Activated CD8-positive, alpha-beta memory T cell treated with anti-CD3 and anti-CD28 coated beads for 36 hours (primary cell): ENCODE measurements around the gene ADAM15. TPM values are rescaled to one million over a fixed set of nuclear protein-coding genes. Genes with fewer than 3 reads are reported as not detected.

Experiments used
- CTCF ChIA-PET: fragments of 350-600 bp; sonication (Branson Sonifier 250); formaldehyde crosslinking; loops from one replicate; lab custom pipeline; 2021; ENCODE audit warnings: antibody characterized with exemption; lab: Charles Lee
- POLR2A ChIA-PET: fragments of 350-600 bp; sonication (Branson Sonifier 250); formaldehyde crosslinking; loops from one replicate; lab custom pipeline; 2021; ENCODE audit warnings: antibody characterized with exemption; lab: Charles Lee
- total RNA-seq, 2 experiments: library from RNA; stranded (reverse); gene quantifications; one replicate each; pipeline ENCODE4 v1.2.3, GENCODE V29; 2021

ADAM15 gene, protein sequence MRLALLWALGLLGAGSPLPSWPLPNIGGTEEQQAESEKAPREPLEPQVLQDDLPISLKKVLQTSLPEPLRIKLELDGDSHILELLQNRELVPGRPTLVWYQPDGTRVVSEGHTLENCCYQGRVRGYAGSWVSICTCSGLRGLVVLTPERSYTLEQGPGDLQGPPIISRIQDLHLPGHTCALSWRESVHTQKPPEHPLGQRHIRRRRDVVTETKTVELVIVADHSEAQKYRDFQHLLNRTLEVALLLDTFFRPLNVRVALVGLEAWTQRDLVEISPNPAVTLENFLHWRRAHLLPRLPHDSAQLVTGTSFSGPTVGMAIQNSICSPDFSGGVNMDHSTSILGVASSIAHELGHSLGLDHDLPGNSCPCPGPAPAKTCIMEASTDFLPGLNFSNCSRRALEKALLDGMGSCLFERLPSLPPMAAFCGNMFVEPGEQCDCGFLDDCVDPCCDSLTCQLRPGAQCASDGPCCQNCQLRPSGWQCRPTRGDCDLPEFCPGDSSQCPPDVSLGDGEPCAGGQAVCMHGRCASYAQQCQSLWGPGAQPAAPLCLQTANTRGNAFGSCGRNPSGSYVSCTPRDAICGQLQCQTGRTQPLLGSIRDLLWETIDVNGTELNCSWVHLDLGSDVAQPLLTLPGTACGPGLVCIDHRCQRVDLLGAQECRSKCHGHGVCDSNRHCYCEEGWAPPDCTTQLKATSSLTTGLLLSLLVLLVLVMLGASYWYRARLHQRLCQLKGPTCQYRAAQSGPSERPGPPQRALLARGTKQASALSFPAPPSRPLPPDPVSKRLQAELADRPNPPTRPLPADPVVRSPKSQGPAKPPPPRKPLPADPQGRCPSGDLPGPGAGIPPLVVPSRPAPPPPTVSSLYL
- total RNA-seq = 10 to 100 TPM; 38.5 to 44.6 TPM

DNA sequence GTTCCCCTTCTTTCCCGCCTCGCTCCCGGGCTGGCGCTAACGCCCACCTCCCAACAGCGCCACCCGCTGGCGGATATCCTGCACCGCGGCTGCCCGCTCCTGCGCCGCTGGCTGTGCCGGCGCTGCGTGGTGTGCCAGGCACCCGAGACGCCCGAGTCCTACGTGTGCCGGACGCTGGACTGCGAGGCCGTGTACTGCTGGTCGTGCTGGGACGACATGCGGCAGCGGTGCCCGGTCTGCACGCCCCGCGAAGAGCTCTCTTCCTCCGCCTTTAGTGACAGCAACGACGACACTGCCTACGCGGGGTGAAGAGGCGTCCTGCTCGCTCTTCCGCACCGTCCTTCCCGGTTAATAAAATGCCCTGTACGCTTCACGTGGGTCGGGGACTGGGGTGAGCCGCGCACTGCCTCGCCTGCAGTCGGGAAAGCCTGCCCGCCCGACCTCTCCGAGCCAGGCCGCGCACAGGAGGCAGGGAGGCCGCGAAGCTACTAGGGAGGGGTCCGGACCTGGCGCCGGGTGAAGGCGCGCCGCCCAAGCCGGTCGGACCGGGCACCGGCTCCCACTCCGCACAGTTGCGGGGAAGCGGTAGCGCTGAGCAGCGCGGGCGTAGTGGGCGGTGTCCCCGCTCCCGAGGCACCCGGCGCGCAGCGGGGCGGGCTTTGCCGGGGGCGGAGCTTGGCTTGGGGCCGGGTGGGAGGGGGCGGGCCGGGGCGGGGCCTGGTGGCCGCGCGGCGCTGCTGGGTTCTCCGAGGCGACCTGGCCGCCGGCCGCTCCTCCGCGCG is at the start of gene ADAM15:
ADAM15 (plus strand) TSS at position 757 of the 782 bp plus-strand sequence. CDS start 71 bp downstream, outside the sequence.
- ChIA-PET CTCF (interaction anchor here (0.6 to 4.8 kb wide), 20 partner anchors 9 to 398 kb away, joined by 3 to 30 read pairs (median 6); partner anchors contain the start of genes EFNA3, EFNA4, FLAD1 and KRTCAP2), POLR2A (interaction anchor here (0.6 to 1.0 kb wide), 5 partner anchors 13 to 86 kb away, joined by 3 to 5 read pairs (median 4); partner anchors contain the start of genes EFNA4 and SLC50A1)

DNA sequence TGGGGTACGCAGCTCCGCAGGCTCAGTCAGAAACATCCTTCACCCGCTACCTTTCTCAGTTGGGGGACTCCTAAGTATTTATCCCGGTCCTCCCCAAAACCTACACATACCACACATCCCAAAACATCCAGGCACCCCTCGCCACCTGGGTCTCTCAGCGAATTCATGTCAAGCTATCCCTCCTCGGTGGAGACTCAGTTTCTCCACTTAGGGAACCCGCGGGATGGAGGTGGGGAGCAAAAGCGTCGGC is 49.8 kb upstream of the ADAM15 start:
- POLR2A ChIA-PET = interaction anchor here (0.6 to 0.7 kb wide), 2 partner anchors 47 to 65 kb away, joined by 3 to 4 read pairs; partner anchors contain the start of gene PMVK
- CTCF ChIA-PET = interaction anchor here (0.7 to 10.0 kb wide), 7 partner anchors 9 to 84 kb away, joined by 3 to 115 read pairs (median 3); partner anchors contain the start of genes PMVK and PYGO2

DNA sequence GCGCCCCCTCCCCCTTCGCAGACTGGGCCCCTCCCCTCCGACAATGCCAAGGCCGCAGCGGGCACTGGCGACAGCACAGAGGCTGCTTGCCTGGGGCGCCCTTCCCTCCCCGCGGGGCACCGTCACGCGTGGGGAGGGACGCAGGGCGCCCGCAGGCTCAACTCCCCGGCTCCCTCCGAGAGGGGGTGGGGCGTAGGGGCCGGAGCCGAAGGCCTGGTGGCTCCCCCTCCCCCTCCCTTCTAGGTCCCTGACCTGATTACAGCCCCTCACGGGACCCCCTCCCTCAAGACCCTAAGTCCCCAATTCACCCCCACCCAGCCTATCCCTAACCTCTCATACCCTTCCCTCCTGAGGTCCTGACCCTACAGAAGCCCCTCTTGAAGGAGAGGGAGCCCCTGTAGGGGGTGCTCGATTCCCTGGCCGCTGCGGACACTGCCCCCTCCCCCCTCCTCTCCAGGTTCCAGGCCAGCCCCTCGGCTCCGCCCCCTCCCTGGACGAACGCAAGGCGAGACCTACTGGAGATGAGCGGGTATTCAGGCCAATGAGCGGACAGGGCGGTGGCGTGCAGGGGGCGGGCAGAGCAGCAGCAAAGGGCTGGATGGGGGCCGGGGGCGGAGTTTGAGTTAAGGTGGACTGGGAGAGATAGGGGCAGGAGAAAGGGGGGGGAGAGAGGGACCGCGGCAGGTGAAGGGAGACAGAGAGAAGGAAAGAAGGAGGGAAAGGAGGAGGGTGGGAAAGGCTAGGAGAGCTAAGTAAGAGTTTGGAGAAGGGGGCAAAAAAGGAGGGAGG is 49.2 kb upstream of the ADAM15 start:
- ChIA-PET POLR2A (interaction anchor here (0.6 to 0.7 kb wide), 2 partner anchors 47 to 66 kb away, joined by 3 to 4 read pairs; partner anchors contain the start of gene PMVK), CTCF (interaction anchor here (0.7 to 10.0 kb wide), 7 partner anchors 9 to 83 kb away, joined by 3 to 115 read pairs (median 3); partner anchors contain the start of genes PMVK and PYGO2)

DNA sequence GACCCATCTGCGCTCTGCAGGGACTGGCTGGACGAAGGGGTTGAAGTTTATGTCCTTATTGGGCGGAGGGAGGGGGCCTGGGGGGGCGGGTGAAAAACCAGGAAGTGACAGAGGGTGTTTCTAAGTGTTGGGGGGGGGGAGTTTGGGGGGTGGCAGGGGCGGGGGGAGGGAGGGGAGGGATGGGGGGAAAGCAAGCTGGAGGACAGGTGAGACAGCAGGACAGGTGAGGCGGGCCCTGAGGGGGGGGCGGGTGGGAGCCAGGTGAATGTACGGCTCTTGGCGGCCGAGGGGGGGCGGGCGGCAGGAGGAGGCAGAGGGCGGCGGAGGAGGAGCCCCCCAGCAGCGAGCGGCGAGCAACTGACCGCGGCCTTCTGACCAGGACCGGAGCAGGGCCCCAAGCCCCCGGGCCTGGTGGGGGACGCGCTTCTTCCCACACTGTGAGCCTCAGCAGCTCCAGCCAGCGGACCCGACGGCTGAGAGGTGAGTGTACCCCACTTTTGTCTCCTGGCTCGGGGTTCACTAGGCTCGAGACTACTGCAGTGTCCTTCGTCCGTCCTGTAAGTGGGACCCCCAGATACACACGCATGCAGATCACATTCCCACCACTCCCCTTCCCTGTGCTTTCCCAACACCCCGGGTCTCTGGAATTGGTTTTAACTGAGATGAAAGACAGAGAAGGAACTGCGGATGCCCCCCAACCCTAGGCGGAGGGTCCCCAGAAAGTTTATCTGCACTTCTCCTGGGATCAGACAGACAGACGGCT is 48.5 kb upstream of the ADAM15 start, which contains the start of gene ZBTB7B:
ZBTB7B (plus strand) TSS at position 339 of the 763 bp plus-strand sequence. CDS start 11,859 bp downstream, outside the sequence.
- ChIA-PET POLR2A (no interaction called here), CTCF (interaction anchor here (1.2 to 10.0 kb wide), 3 partner anchors 12 to 48 kb away, joined by 4 to 115 read pairs (median 6); partner anchors contain the start of genes ADAM15 and PBXIP1)

DNA sequence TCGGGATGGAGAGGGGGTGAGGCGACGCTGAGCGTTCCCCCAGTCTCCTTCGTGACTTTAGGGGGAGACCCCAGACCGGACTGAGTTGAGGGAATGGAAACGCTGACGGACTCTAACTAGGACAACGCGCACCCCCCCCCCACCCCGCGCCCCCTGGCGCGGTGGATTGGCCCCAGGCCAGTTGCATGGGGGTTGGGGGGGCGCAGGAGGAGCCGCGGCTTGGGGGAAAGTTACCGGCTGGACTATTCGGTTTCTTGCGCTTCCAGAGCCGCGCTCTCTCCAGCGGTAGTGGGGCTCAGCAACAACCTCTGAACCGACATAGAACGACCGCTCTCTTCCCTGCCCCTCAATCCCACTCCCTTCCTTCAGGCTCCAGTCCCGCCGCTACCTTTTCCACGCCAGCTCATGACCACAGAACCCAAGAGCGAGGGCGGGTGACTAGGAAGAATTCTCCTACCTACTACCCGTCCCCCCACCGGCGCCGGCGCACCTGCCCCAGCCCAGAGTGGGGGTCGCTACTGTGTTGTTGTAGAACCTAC is 47.8 kb upstream of the ADAM15 start:
- CTCF ChIA-PET = interaction anchor here (1.2 to 10.0 kb wide), 4 partner anchors 12 to 247 kb away, joined by 3 to 115 read pairs (median 5); partner anchors contain the start of genes ADAM15 and PBXIP1

DNA sequence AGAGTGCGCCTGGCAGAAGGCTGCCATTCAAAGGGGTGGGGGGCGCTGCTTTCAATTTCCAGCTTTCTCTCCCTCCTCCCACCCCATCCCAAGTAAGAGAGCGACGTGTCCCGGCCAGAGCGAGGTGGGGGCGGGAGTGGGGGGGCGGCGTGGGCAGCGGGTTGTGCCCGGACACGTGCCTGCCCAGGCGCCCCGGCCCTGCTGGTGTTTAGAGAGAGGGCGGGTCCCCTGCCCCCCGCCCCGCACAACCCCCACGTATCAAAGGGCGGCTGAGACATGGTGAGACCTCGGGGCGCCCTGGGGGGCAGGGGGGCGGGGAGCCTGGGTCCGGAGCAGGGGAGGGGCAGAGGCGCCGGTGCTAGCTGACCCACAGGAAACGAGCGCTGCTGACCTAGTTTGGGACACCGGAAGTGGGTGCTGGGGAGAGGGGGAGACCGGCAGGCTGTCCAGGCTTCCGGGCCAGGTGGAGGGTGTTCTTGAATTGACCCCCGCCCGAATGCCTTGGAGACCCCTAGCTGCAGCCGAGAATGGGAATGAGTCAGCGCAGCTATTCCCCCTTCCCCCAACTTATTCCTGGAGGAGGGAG is 47.3 kb upstream of the ADAM15 start:
- CTCF ChIA-PET = interaction anchor here (0.6 to 10.0 kb wide), 5 partner anchors 11 to 558 kb away, joined by 3 to 115 read pairs (median 4); partner anchors contain the start of genes ADAM15 and PBXIP1
- POLR2A ChIA-PET = interaction anchor here (0.6 to 0.8 kb wide), 3 partner anchors 9 to 60 kb away, joined by 3 to 5 read pairs (median 3); partner anchors contain the start of gene ADAM15

More for the DNA sequence above, 47.8 kb upstream of the ADAM15 start:
- POLR2A ChIA-PET = interaction anchor here (0.6 to 0.8 kb wide), 3 partner anchors 9 to 59 kb away, joined by 3 to 5 read pairs (median 3); partner anchors contain the start of gene ADAM15

DNA sequence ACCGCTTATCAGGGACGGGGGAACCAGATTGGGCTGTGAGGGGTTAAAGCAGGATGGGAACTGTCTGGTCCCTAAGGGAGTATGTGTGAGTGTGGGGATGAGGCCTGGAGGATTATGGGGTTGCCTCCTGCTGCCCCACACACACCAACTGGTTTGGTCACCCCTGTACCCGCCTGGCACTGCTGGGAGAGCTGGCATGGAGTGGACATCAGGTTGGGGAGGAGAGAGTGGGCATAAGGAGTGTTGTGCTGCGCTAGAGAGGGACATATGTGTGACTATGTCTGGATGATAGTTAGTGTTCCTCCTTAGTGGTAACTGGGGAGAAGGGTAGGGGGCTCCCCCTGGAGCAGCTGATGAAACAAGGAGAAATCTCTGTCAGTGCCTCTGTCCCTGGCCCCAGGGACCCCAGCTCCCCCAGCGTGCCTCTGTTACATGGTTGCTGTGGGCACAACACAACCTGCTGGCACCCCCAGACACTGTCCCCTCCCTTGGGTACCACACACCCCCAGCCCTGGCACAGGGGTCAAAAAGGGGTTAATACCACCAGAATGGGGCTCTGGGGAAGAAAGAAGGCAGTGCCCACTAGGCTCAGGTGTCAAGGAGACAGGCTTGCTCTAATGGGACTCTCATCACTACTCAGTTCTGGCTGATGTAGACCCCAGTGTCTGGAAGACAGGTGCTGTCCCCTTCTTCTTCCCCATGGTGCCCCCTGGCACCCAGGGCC is 46.6 kb upstream of the ADAM15 start:
- POLR2A ChIA-PET = no interaction called here
- CTCF ChIA-PET = interaction anchor here (1.2 to 10.0 kb wide), 4 partner anchors 11 to 246 kb away, joined by 3 to 115 read pairs (median 5); partner anchors contain the start of genes ADAM15 and PBXIP1

DNA sequence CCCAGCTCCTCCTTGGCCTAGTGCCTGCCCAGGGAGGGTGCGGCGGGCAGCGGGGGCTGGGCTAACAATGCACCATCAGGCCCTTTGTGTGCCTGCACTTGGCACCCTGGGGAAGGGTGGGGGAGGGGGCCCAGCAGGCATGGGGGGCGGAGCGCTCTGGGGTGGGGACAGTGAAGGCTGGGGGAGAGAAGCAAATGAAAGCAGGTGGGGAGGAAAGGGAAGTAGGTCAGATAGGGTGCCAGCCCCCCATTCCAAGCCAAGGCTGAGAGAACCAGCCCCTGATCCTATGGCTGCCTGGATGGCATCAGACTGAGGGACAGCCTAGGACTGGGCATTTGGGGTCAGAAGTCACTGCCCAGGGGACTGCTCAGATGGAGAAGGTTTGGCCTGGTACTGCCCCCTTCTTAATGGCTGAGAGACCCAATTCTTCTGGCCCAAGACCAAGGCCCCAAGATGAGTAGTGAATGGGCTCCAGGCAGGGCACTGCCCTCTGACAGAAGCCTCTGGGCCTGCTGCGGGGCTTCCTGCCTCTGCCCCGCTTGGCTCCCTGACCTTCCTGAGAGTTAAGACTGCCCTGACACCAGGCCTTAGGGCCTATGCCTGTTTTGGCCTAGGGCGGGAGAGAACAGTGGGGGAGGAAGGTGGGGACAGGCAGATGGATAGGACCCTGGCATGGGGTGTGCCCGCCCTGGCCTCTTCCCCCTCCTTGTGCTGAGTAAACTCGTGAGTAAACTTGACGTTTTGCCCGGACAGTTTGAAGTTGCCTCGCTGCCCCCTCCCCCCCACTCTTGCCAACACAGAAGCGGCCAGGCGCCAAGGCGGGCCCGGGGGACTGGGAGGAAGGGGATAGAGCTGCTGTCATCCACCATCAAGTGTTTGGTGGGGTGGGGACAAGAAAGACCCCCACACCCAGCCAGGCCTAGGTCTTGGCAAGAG is 45.8 kb upstream of the ADAM15 start:
- CTCF ChIA-PET = interaction anchor here (1.8 to 10.0 kb wide), 2 partner anchors 10 to 11 kb away, joined by 11 to 115 read pairs; no protein-coding TSS in a partner anchor
- POLR2A ChIA-PET = no interaction called here

DNA sequence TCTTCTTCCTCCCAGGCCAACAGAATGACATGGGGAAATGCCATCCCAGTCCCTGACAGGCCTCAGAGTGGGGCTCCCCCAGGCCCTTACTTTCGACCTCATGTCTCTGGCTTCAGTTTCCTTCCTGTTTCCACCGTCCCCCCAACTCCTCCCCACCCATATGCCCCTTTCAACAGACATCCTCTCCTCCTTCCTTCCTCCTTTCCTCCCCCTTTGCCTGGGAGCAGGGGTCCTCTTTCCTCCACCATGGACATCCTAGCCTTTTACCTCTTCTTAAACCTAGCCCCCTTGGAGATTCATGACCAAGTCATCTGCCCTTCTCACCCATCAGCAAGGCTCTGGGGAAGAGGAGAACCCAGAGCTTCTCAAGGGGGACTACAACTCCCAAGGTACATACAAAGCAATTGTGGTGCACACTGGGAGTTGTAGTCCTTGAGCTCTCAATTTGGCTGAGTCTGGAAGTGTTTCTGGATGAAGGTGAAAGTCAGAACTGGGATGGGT is 44.5 kb upstream of the ADAM15 start:
- ChIA-PET CTCF (interaction anchor here (1.8 kb wide), 1 partner anchor 10 kb away, joined by 11 read pairs; no protein-coding TSS in a partner anchor), POLR2A (interaction anchor here (0.7 to 1.1 kb wide), 2 partner anchors 10 to 70 kb away, joined by 3 to 8 read pairs; partner anchors contain the start of gene PMVK)

DNA sequence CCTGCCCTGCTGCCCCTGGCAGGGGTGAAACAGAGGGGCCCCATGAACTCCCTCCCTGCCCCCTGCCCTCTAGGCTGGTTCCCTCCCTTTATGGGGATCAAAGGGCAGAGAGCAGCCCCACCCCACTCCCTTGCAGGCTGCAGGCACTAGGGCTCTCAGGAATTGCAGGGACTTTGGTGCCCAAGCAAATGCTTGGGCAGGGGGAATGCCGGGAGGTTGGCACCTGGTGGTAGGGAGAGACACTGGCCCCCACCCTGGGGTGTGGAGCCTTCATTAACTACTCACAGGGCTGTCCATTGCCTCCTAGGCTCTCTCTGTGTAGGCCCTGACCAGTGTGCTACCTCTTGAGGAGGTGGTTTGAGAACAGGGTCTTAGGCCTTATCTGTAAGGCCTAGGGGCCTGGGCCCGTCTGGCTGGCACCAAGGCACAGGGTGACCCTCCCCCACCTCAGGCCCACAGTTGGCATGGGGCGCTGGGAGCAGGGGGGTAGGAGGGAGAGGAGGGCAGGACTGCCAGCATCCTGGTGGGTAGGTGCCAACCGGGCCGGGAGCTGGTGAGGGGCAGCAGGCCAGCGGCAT is 43.8 kb upstream of the ADAM15 start:
- ChIA-PET POLR2A (interaction anchor here (0.7 to 1.1 kb wide), 2 partner anchors 10 to 71 kb away, joined by 3 to 8 read pairs; partner anchors contain the start of gene PMVK), CTCF (interaction anchor here (1.8 to 1.9 kb wide), 3 partner anchors 8 to 10 kb away, joined by 8 to 12 read pairs (median 11); no protein-coding TSS in a partner anchor)

DNA sequence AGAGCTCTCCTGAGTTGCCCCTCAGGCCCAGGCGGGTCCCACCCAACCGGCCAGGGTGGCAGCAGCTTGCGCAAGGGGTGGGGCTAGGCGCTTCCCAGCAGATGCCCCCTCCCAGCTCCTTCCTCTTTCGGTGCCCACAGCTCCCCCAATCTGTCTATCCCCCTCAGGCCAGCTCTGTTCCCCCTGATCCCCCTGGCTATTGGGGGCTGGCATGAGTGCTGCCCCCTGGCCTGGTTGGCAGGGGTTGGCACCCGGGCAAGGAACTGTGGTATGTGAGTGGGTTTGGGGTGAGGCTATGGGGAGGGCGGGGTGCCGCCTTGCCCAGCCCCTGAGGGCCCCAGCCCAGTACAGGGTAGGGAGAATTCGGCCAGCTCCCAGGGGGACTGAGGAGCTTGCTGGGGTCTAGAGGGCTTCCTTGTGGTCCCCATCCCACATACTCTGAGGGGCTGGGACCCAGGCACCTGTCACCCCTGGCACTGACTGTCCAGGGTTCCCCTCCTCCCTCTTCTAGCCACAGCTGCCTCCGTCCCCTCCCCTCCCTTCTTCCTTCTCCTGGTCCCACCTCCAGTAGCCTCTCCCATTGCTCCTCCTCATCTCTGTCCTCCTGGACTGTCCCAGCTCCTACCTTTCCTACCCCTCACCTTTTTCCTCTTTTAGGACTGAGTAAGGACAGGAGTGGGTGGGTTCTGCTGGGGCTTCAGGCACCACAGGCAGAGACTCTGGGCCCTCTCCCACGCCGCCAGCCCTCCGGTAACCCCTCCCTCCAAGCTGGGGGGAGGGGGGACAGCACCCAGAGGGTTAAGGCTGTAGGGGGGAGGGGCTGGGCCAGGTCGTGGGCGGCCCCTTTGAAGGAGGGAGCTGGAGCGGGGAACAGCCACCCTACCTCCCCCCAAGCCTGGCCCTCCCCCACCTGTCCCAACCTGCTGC is 42.8 kb upstream of the ADAM15 start:
- ChIA-PET CTCF (interaction anchor here (1.8 to 1.9 kb wide), 2 partner anchors 9 kb away, joined by 8 to 12 read pairs; no protein-coding TSS in a partner anchor), POLR2A (interaction anchor here (0.5 kb wide), 1 partner anchor 57 kb away, joined by 6 read pairs; no protein-coding TSS in a partner anchor)

DNA sequence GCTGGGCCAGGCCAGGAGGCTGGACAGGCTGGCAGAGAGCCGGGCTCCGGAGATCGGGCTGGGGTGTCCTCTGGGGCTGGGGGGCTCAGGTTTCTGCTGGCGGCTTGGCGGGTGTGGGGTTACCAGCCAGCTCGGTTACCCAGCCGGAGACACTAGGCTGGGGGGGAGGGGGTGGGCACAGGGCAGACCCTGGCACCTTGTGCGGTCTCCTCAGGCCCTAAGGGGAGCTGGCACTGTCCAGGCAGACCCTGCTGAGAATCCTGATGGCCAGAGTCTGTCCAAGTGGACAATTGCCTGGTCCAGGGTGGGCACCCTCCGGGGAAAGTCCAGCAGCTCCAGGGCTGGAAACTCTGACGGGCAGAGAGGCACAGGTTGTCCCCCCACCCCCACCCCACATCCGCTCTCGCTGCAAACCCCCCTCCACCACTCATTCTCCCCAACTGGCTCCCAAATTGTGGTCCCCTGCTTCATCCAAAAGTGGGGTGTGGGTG is 41.9 kb upstream of the ADAM15 start:
- POLR2A ChIA-PET = no interaction called here

More for the DNA sequence above, 41.9 kb upstream of the ADAM15 start:
- CTCF ChIA-PET = interaction anchor here (1.8 to 1.9 kb wide), 2 partner anchors 8 to 10 kb away, joined by 8 to 12 read pairs; no protein-coding TSS in a partner anchor
